Heart left ventricle (tissue), 16 donors: ENCODE data around the gene C17orf100. TPM values are rescaled to one million over a fixed set of nuclear protein-coding genes. Genes with fewer than 3 reads are reported as not detected.

Experiments used
- ATAC-seq, 4 donors: fragments of 200-7000 bp; cut with Tn5 transposase; one replicate each; pipeline ENCODE4 v1.9.1; 2020 to 2022; ENCODE audit warnings: moderate library complexity in 4 of 4, mild to moderate bottlenecking in 3 of 4, moderate number of reproducible peaks in 1 of 4
- DNase-seq, 5 donors: peaks; one replicate each; pipeline ENCODE4 v3.0.0-alpha.2; 2020
- H3K27ac ChIP-seq, 12 donors: fragments of 200-600 bp; sonication (generic) in 4 of 12; one replicate each; pipeline versions ENCODE4 v1.5.0 to v1.8.0; 2016 to 2022; ENCODE audit warnings: mild to moderate bottlenecking in 2 of 12
- H3K27me3 ChIP-seq, 9 donors: fragments of 200-600 bp; sonication (generic) in 2 of 9; one replicate each; pipeline versions ENCODE4 v1.5.1 to v1.8.0; 2016 to 2022; ENCODE audit warnings: mild to moderate bottlenecking in 3 of 9
- H3K36me3 ChIP-seq, 9 donors: fragments of 200-600 bp; sonication (generic) in 2 of 9; one replicate each; pipeline versions ENCODE4 v1.5.0 to v1.8.0; 2018 to 2022; ENCODE audit warnings: mild to moderate bottlenecking in 2 of 9
- H3K4me1 ChIP-seq, 12 donors: fragments of 200-600 bp; sonication (generic) in 4 of 12; one replicate each; pipeline versions ENCODE4 v1.5.0 to v1.8.0; 2016 to 2022; ENCODE audit warnings: mild to moderate bottlenecking in 3 of 12
- H3K4me3 ChIP-seq, 12 donors: fragments of 200-600 bp; sonication (generic) in 4 of 12; one replicate each; pipeline versions ENCODE4 v1.5.0 to v1.8.0; 2017 to 2022; ENCODE audit warnings: mild to moderate bottlenecking in 9 of 12, moderate library complexity in 4 of 12
- H3K9me3 ChIP-seq, 12 donors: fragments of 200-600 bp; sonication (generic) in 4 of 12; one replicate each; pipeline versions ENCODE4 v1.5.0 to v1.8.0; 2016 to 2022; ENCODE audit warnings: mild to moderate bottlenecking in 1 of 12
- POLR2A ChIP-seq, 2 donors: fragments of 450-650 bp; IDR thresholded peaks; one replicate each; pipeline ENCODE4 v1.6.1; 2017; ENCODE audit warnings: antibody characterized with exemption in 2 of 2, mild to moderate bottlenecking in 2 of 2, moderate library complexity in 2 of 2
- WGBS, 4 donors: extraction: QIAGEN DNeasy Blood & Tissue Kit in 2 of 4; methylation state at CpG; one replicate each; pipeline versions ENCODE4 v1.1.5 to v1.1.7; 2013 to 2018; 5-methylcytosine and 5-hydroxymethylcytosine counted together
- intact Hi-C, 10 donors: fragments of 100-400 bp; cut with DNase I; formaldehyde crosslinking; loops; one replicate each; pipeline versions ENCODE4 v1.11.1 to v1.14.2; 2022
- polyA plus RNA-seq, 2 donors: library from polyadenylated mRNA; stranded (reverse); fragments of 200-250 nt; gene quantifications; one replicate each; pipeline ENCODE4 v1.2.3, GENCODE V29; 2013
- total RNA-seq, 9 donors: library from RNA; depleted of rRNA in 2 of 9; stranded (reverse); fragments of >200 nt in 2 of 9; fragmentation: NEBNext Ultra II Directional in 3 of 9; extraction: Animal tissue kit (Norgen Biotek cat#: 25700) in 3 of 9; gene quantifications; one replicate each; pipeline versions ENCODE4 v1.1.0 to v1.2.4, GENCODE V29; 2016 to 2023
- TF ChIP-seq, protein P1 (sequence below), 12 donors: fragments of 200-600 bp; sonication (generic) in 4 of 12; IDR thresholded peaks; one replicate each; pipeline versions ENCODE4 v1.5.0 to v1.8.0; 2018 to 2022; ENCODE audit warnings: antibody characterized with exemption in 12 of 12, mild to moderate bottlenecking in 5 of 12
- donor health status: ischemic (EF 13 %, LVEDD 7.1; RV severe dilation, severe dysfunction).
- donor health status: healthy with polysubstance abuse.
- donor health status: DM: no; HTN: yes; CAD: no.
- donor health status: DM: no; HTN: no; CAD: no.
- donor health status: ischemic (EF 25% LVEDD 6.9; RV normal size, moderate dysfunction).
- donor health status: ischemic (EF 25% LVEDD 5.7; RV mildly dilated, moderate dysfunction).
- donor health status: healthy.
- donor health status: DM: yes; HTN: yes; CAD: no.
- donor health status: ischemic (EF 35%, LVEDD 5.7; RV mildly dilated, moderate dysfunction).
- donor health status: nonischemic (EF 11% LVEDD 7.7; RV severe dilation, severe dysfunction).
- donor health status: DM: yes; HTN: yes; CAD: no.
- donor health status: PGD.
- donor health status: ischemic (EF 29% LVEDD 5.4; RV normal size, mild dysfunction).
- donor health status: nonischemic (EF 23%, LVEDD 6.1; RV moderate dilation, normal function).

The C17orf100 gene
- total and polyA plus RNA-seq, 11 donors = 0.30 to 0.86 (median 0.59) TPM

DNA sequence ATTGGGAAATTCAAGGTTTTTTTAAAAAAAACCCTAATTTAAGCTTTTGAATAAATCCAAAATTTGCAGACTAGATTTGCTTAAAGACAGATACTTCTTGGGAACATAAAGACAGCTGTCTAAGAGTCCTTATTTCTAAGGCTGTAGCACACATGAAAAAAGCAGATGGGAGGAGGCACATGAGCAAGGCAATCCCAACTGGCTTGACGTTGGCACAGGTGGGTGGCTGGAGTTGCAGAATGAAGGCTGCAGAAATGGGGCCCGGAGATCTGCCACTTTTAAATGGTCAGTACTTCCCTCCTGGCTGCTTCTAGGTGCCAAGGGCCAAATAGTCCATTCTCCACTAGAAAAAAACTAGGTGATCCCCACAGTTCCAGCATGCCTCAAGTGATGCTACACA is 15.5 kb upstream of the C17orf100 start:
- 76 to 91% (median 85%) methylated on average over 2 of the region's 2 CpGs for WGBS, 4 donors
- Histone ChIP-seq H3K27ac (no peak overlapping the region), H3K36me3 (peaks cover 0 to 41% (median 36%) of the 10 kb centered on the region in 9 donors), H3K4me1 (peaks cover 0 to 27% (median 14%) of the 10 kb centered on the region in 12 donors), H3K27me3 (no peaks in the 10 kb centered on the region), H3K9me3 (no peaks in the 10 kb centered on the region), H3K4me3 (no peak overlapping the region)
- no peak for DNase-seq
- TF ChIP-seq, protein P1, sequence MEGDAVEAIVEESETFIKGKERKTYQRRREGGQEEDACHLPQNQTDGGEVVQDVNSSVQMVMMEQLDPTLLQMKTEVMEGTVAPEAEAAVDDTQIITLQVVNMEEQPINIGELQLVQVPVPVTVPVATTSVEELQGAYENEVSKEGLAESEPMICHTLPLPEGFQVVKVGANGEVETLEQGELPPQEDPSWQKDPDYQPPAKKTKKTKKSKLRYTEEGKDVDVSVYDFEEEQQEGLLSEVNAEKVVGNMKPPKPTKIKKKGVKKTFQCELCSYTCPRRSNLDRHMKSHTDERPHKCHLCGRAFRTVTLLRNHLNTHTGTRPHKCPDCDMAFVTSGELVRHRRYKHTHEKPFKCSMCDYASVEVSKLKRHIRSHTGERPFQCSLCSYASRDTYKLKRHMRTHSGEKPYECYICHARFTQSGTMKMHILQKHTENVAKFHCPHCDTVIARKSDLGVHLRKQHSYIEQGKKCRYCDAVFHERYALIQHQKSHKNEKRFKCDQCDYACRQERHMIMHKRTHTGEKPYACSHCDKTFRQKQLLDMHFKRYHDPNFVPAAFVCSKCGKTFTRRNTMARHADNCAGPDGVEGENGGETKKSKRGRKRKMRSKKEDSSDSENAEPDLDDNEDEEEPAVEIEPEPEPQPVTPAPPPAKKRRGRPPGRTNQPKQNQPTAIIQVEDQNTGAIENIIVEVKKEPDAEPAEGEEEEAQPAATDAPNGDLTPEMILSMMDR (IDR thresholded peaks at IDR 0.05) = no peak
- no peak for TF ChIP-seq POLR2A (IDR thresholded peaks at IDR 0.05)
- intact Hi-C loops = no loop called here
- ATAC-seq = no peak

DNA sequence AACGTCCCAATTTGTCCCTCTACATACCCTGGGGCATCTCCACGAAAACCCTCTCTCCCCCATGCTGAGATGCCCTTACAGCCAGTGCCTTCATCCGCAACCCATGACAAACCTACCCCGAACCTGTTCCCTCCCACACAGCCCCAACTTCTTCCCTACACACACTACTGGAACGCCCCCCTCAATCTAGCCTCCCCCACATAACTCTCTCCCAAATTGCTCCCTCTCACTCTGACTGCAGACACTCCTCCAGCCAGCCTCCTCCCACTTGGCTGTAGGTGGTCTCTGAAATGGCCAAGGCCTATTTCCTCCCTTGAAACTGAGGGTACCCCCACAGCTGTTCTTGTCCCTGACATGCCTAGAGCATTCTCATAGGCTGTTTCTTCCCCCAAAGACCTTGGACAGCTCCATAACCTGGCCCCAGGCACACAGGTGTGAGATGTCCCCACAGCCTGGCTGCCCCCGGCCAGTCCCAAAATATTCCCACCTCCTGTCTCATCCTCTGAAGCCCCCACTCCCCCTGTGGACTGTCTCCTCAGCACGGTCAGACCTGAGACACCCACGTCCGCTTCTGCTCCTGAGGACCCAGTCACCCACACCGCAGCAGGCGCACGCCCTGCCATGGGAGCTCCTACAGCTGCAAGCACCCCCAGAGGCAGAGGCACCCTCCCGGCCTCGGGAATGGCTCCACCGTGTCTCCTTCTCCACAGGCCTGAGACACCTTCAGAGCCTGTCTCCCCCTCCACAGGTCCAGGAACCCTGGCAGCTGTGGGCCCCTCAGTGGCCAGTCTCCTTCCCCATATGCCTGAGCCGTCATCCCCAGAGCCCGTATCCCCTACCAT is 14.7 kb upstream of the C17orf100 start:
- WGBS, 4 donors = 89 to 94% (median 92%) methylated on average over 12 to 17 of the region's 17 CpGs
- H3K4me1 ChIP-seq = peaks cover 0 to 32% (median 19%) of the 10 kb centered on the region in 12 donors
- no peaks in the 10 kb centered on the region for H3K27me3 ChIP-seq
- TF ChIP-seq, protein P1 (IDR thresholded peaks at IDR 0.05) = no peak
- TF ChIP-seq POLR2A (IDR thresholded peaks at IDR 0.05) = no peak
- DNase-seq (no peak), ATAC-seq (no peak)
- intact Hi-C loops = no loop called here
- H3K4me3 ChIP-seq = no peak overlapping the region
- H3K27ac ChIP-seq = no peak overlapping the region
- H3K9me3 ChIP-seq = no peaks in the 10 kb centered on the region
- peaks cover 0 to 34% (median 29%) of the 10 kb centered on the region in 9 donors for H3K36me3 ChIP-seq

DNA sequence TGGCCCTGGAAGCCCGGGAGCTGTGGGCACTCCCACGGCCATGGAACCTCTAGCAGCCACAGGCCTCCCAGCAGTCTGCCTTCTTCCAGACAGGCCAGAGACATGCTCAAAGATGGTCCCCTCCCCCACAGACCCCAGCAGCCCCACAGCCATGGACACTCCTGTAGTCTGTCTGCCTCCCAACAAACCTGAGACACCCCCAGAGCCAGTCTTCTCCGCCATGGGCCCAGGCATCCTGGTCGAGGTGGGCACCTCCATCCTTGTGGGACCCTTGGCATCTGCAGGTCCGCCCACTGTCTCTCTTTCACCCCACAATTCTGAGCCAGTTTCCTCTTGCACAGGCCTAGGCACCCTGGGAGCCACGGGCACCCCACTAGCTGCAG is 14.1 kb upstream of the C17orf100 start:
- H3K4me3 ChIP-seq = no peak overlapping the region
- H3K27ac ChIP-seq = no peak overlapping the region
- intact Hi-C loops = no loop called here
- H3K4me1 ChIP-seq = peaks cover 0 to 31% (median 24%) of the 10 kb centered on the region in 12 donors
- TF ChIP-seq, protein P1 (IDR thresholded peaks at IDR 0.05) = no peak
- TF ChIP-seq POLR2A (IDR thresholded peaks at IDR 0.05) = no peak
- no peaks in the 10 kb centered on the region for H3K27me3 ChIP-seq
- H3K36me3 ChIP-seq = peaks cover 0 to 30% (median 24%) of the 10 kb centered on the region in 9 donors
- WGBS, 4 donors = 91 to 100% (median 94%) methylated on average over 4 to 6 of the region's 6 CpGs
- ATAC-seq = no peak
- H3K9me3 ChIP-seq = no peaks in the 10 kb centered on the region
- no peak for DNase-seq

DNA sequence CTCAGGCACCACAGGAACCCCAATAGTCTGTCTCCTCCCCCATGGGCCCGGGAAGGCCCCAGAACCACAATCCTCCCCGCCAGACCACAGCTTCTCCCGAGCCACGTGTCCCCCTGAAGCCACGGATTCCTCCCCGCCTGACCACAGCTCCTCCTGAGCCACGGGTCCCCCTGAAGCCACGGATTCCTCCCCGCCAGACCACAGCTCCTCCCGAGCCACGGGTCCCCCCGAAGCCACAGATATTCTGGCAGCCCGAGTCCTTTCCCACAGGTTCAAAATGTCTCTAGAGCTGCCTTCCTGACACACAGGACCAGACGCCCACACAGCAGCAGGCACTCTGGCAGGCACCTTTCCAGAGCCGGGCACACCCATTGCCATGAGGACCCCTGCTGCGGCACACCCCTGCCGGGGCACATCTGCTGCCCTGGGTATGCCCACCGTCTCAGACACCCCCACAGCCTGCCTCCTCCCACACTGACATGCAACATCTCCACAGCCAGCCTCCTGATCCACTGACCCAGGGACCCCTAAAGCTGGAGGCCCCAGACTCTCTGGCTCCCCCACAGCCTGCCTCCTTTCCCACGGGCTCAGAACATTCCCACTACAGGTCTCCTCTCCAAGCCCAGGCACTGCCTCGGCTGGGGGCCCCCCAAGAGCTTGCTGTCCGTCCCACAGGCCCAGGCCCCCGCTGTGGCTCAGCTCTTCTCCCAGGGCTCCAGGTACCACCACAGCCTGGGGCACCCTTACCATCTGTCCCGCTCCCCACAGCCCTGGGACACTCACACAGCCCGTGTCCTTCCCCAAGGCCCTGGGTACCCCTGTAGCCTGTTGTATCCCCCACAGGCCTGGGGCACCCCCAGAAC is 13.3 kb upstream of the C17orf100 start:
- H3K36me3 ChIP-seq = peaks cover 0 to 30% (median 22%) of the 10 kb centered on the region in 9 donors
- intact Hi-C loops = no loop called here
- peaks cover 0 to 32% (median 24%) of the 10 kb centered on the region in 12 donors for H3K4me1 ChIP-seq
- DNase-seq (no peak), ATAC-seq (no peak)
- TF ChIP-seq, protein P1 (IDR thresholded peaks at IDR 0.05) = no peak
- TF ChIP-seq POLR2A (IDR thresholded peaks at IDR 0.05) = no peak
- 81 to 94% (median 85%) methylated on average over 24 of the region's 24 CpGs for WGBS, 4 donors
- peak overlapping the region in 1 of 12 donors; percentile 96 for H3K4me3 ChIP-seq
- no peaks in the 10 kb centered on the region for H3K27me3 ChIP-seq
- no peaks in the 10 kb centered on the region for H3K9me3 ChIP-seq
- H3K27ac ChIP-seq = no peak overlapping the region
